Psoas muscle (tissue), 8 donors: ENCODE results near the gene SLC35A3. TPM values are rescaled to one million over a fixed set of nuclear protein-coding genes. Genes with fewer than 3 reads are reported as not detected.

Experiments used
- ATAC-seq, 4 donors: fragments of 200-7000 bp; cut with Tn5 transposase; one replicate each; pipeline ENCODE4 v1.9.1; 2020; ENCODE audit warnings: moderate library complexity in 3 of 4, mild to moderate bottlenecking in 2 of 4
- DNase-seq, 2 donors: peaks; one replicate each; pipeline ENCODE4 v3.0.0-alpha.2; 2020
- H3K27ac ChIP-seq: fragments of 200-600 bp; one replicate; pipeline ENCODE4 v1.8.0; 2022
- H3K27me3 ChIP-seq, 3 donors: fragments of 200-600 bp in 1 of 3; one replicate each; pipeline versions ENCODE4 v1.6.1 to v1.8.0; 2013 to 2022; ENCODE audit warnings: low read length in 2 of 3, mild to moderate bottlenecking in 2 of 3, moderate library complexity in 1 of 3; ENCODE audit not compliant: insufficient read depth in 3 of 3
- H3K36me3 ChIP-seq, 2 donors: fragments of 200-600 bp in 1 of 2; one replicate each; pipeline versions ENCODE4 v1.6.1 to v1.8.0; 2013 to 2022; ENCODE audit warnings: low read depth in 1 of 2, mild to moderate bottlenecking in 1 of 2, moderate library complexity in 1 of 2; ENCODE audit not compliant: insufficient read depth in 1 of 2
- H3K4me1 ChIP-seq: fragments of 200-600 bp; one replicate; pipeline ENCODE4 v1.8.0; 2022
- H3K4me3 ChIP-seq: fragments of 200-600 bp; one replicate; pipeline ENCODE4 v1.8.0; 2022; ENCODE audit warnings: mild to moderate bottlenecking
- H3K9me3 ChIP-seq: fragments of 200-600 bp; one replicate; pipeline ENCODE4 v1.8.0; 2022
- CTCF ChIP-seq: fragments of 200-600 bp; IDR thresholded peaks from one replicate; pipeline ENCODE4 v1.8.0; 2022; ENCODE audit warnings: antibody characterized with exemption
- WGBS, 3 donors: extraction: QIAGEN DNeasy Blood & Tissue Kit; methylation state at CpG; one replicate each; pipeline versions ENCODE4 v1.1.6 to v1.1.7; 2013; 5-methylcytosine and 5-hydroxymethylcytosine counted together
- intact Hi-C, 2 donors: fragments of 100-400 bp; cut with DNase I; formaldehyde crosslinking; loops; one replicate each; pipeline versions ENCODE4 v1.11.0 to v1.14.2; 2022
- polyA plus RNA-seq, 3 donors: library from polyadenylated mRNA; stranded (reverse); fragments of 200-250 nt; gene quantifications; one replicate each; pipeline ENCODE4 v1.2.3, GENCODE V29; 2013
- total RNA-seq, 4 donors: library from RNA; stranded (reverse); fragmentation: NEBNext Ultra II Directional in 2 of 4; extraction: Animal tissue kit (Norgen Biotek cat#: 25700) in 2 of 4; gene quantifications; one replicate each; pipeline versions ENCODE4 v1.2.1 to v1.2.4, GENCODE V29; 2021 to 2023
- donor health status: healthy with polysubstance abuse.
- donor health status: DM: no; HTN: no; CAD: no; lungs with moderate emphysema.
- donor health status: Bipolar disorder and iron deficiency.
- donor health status: healthy.
- donor health status: DM: yes; HTN: yes; CAD: no.
- donor health status: DM: no; HTN: no; CAD: no.
- donor health status: DM: no; HTN: no; CAD: no.
- donor health status: DM: yes; HTN: yes; CAD: no.

The SLC35A3 gene
- total and polyA plus RNA-seq, 7 donors = 3.5 to 8.6 (median 6.4) TPM

DNA sequence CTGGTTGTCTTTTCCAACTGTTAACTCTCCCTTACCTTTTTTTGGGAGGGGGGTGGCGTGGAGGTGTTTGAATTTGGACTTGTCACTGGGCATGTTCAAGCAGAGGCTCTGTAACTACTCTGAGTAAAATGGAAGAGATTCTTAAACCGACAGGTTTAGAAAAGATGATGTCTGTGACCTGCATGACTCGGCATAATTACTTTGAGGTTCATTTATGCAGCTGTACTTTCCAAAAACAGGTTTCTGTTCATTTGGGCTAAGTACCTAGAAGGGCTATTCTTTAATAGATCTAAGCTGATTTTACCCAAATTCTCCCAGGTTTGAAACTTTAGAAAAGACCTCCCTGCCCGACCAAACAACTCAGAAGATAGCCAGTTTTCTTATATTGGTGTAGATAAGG is 80.3 kb downstream of the SLC35A3 start:
- peaks cover 9% of the 10 kb centered on the region for H3K4me1 ChIP-seq
- no peak overlapping the region for H3K4me3 ChIP-seq
- intact Hi-C loops = no loop called here
- ATAC-seq (no peak), DNase-seq (no peak)
- peaks cover 2% of the 10 kb centered on the region for H3K9me3 ChIP-seq
- no peak for TF ChIP-seq CTCF
- 88 to 92% (median 90%) methylated on average over 4 of the region's 4 CpGs for WGBS, 3 donors
- H3K27ac ChIP-seq = no peak overlapping the region
- H3K36me3 ChIP-seq = no peaks in the 10 kb centered on the region
- no peaks in the 10 kb centered on the region for H3K27me3 ChIP-seq

GRCh38 chr1:100051401-100051800 is 81.6 kb downstream of the SLC35A3 start:
- TF ChIP-seq CTCF = no peak
- 83 to 88% (median 85%) methylated on average over 4 of the region's 4 CpGs for WGBS, 3 donors
- Histone ChIP-seq H3K9me3 (no peaks in the 10 kb centered on the region), H3K4me3 (no peak overlapping the region), H3K27me3 (no peaks in the 10 kb centered on the region), H3K36me3 (no peaks in the 10 kb centered on the region), H3K4me1 (peaks cover 7% of the 10 kb centered on the region), H3K27ac (no peak overlapping the region)
- intact Hi-C loops = no loop called here
- ATAC-seq (no peak), DNase-seq (no peak)

- Histone ChIP-seq H3K27me3 (no peaks in the 10 kb centered on the region), H3K4me1 (peaks cover 7% of the 10 kb centered on the region), H3K9me3 (no peaks in the 10 kb centered on the region), H3K4me3 (no peak overlapping the region), H3K36me3 (peaks cover 0 to under 1% of the 10 kb centered on the region in 2 donors), H3K27ac (no peak overlapping the region)
- ATAC-seq = no peak
- intact Hi-C loops = no loop called here
- DNase-seq = no peak
- whole genome bisulfite sequencing, 3 donors = 94 to 100% (median 94%) methylated on average over 1 of the region's 1 CpG
- no peak for TF ChIP-seq CTCF
Observed at GRCh38 chr1:100051893-100052292, 82.1 kb downstream of the SLC35A3 start.

GRCh38 chr1:100053119-100053518 is 83.3 kb downstream of the SLC35A3 start:
- Histone ChIP-seq H3K9me3 (no peaks in the 10 kb centered on the region), H3K36me3 (peaks cover 0 to 11% of the 10 kb centered on the region in 2 donors), H3K27ac (no peak overlapping the region), H3K27me3 (no peaks in the 10 kb centered on the region), H3K4me1 (no peaks in the 10 kb centered on the region), H3K4me3 (no peak overlapping the region)
- intact Hi-C loops = no loop called here
- no peak for TF ChIP-seq CTCF
- DNase-seq = no peak
- ATAC-seq = no peak

GRCh38 chr1:100053727-100054126 is 83.9 kb downstream of the SLC35A3 start:
- H3K4me1 ChIP-seq = no peaks in the 10 kb centered on the region
- H3K27me3 ChIP-seq = no peaks in the 10 kb centered on the region
- H3K27ac ChIP-seq = no peak overlapping the region
- no peak for TF ChIP-seq CTCF
- intact Hi-C loops = no loop called here
- no peaks in the 10 kb centered on the region for H3K9me3 ChIP-seq
- H3K36me3 ChIP-seq = peaks cover 0 to 15% of the 10 kb centered on the region in 2 donors
- ATAC-seq (no peak), DNase-seq (no peak)
- WGBS, 3 donors = 91 to 94% (median 93%) methylated on average over 4 of the region's 4 CpGs
- no peak overlapping the region for H3K4me3 ChIP-seq
